NCI-H82 (cell line): ENCODE results near the gene OR2L13.
"Not testable (repeated sequence)": the region's sequence is repeated elsewhere in the genome, so short reads cannot be mapped to it uniquely, and the experiment has no call there.

ENCODE experiments used
- DNase-seq: peaks from one replicate; lab custom pipeline; 2025; lab: John Stamatoyannopoulos, UW

The OR2L13 gene, protein sequence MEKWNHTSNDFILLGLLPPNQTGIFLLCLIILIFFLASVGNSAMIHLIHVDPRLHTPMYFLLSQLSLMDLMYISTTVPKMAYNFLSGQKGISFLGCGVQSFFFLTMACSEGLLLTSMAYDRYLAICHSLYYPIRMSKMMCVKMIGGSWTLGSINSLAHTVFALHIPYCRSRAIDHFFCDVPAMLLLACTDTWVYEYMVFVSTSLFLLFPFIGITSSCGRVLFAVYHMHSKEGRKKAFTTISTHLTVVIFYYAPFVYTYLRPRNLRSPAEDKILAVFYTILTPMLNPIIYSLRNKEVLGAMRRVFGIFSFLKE

DNA sequence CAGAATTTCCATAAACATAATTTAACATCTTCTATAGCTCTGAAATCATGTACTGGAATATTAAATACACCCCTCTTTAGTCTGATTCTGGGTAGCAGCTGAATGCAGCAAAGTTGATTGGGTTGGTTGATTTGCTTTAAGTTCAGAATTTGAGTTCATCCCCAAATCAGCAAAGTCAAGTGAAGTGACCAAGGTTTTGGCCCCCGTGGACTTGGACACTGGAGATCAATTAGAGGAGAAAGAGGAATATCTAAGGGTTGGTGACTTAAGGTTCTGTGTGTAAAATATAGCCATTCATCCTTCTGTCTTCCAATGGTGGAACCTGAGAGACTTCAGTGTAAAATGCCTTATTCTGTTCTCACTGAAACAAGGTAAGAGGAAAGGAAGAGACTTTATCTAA, at the start of gene OR2L13:
Gene OR2L13 (plus strand): TSS at position 301 of the 400 bp plus-strand sequence. CDS start 4,192 bp downstream, outside the sequence.
- no peak for DNase-seq

DNA sequence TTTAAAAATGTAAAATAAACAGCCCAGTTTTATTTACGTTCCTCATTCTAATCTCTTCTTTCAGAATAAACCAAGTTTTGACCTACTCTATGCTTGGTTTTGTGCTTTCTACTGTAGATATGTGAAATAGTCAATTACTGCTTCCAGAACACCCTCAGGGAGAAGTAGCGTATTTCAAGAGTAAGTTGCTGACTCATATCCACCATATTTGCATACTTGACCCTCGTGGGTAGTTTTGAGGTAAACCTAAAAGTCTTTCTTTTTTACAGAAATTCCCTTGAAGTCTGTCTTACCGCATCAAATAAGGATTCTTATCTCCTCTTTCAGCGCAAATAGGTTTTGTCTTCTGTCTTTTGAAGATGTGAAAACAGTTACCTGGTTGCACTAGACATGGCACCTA, 49.8 kb upstream of the OR2L13 start:
- DNase-seq: no peak

DNA sequence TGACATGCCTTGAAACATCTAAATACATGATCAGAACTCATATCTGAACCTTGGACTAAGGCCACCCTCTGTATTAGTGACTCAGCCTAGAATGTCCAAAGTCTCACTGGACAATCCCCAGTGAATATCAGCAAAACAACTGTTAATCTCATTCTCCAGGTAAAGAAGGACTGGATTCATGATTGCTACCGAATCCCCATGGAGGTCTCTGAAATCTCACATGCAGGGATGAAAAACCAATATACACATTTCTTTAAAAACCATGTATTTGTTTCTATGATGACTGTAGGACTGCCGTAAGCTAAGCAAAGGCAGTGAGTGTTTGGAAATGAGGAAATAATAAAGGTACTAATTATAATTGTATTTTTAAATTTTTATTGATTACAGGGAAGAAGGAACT, 48.4 kb upstream of the OR2L13 start, which contains the start of gene OR2L3:
Gene OR2L3 (plus strand): TSS at position 301 of the 400 bp plus-strand sequence. CDS start 13,846 bp downstream, outside the sequence.
- DNase-seq: no peak

DNA sequence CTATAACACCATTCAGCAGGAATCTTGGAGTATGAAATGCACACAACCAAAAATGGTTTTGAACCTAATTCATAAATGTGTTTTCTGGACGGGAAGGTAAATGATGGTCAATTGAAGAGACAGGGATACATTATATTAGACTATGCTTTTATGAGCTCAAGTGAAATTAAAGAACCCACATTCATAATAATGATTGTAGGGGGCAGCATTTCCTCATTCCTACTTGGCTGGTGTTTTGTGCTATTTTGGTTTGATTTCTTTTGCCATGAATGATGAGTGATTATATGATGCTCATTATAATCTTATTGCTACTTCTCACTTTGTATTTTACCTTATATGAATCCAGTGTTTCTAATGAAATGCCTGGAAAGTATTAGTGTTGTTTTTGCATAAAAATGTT, 48.0 kb upstream of the OR2L13 start:
- no peak for DNase-seq

DNA sequence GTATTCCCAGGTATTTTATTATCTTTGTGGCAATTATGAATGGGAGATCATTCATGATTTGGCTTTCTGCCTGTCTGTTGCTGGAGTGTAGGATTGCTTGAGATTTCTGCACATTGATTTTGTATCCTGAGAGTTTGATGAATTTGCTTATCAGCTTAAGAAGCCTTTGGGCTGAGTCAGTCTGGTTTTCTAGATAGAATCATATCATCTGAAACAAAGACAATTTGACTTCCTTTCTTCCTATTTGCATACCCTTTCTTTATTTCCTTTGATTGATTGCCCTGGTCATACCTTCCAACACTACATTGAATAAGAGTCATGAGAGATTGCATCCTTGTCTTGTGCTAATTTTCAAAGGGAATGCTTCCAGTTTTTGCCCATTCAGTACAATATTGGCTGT, 40.3 kb upstream of the OR2L13 start:
- DNase-seq: no peak

DNA sequence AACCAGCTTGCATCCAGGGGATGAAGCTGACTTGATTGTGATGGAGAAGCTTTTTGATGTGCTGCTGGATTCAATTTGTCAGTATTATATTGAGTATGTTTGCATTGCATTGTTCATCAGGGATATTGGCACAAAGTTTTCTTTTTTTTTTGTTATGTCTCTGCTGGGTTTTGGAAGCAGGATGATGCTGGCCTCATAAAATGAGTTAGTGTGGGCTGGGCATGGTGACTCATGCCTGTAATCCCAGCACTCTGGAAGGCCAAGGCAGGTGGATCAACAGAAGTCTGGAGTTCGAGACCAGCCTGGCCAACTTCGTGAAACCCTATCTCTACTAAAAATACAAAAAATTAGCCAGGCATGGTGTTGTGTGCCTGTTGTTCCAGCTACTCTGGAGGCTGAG, 39.7 kb upstream of the OR2L13 start:
- DNase-seq: no peak

DNA sequence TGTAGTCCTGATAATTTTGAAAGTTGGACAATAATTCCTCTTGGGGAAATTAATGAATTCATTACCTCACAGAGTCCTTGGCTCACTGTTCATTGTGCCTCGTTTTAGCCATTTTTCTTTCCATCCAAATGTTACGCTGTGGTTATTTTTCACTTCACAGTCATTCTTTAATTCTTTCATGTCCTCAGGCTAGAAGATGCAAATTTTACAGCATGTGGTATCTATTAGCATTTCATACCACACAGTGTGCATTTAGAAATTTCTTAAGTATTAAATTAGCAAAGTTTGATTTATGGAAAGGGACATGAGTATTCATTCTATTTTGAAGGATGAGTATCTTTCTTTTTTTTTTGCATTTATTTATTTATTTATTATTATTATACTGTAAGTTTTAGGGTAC, 29.9 kb upstream of the OR2L13 start:
- no peak for DNase-seq

DNA sequence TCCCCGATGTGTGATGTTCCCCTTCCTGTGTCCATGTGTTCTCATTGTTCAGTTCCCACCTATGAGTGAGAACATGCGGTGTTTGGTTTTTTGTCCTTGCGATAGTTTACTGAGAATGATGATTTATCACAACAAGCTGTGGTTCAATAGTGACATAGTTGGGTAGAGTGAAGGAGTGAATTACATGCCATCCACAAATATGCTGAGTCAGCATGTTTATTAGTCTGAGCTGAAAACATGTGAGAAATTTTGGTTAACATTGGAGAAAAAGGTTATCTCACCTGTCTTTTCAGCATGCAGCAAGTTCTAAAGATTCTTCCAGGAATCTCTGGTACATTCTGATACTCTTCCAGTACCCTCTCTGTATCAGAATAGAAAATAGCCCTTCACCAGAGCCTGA, 29.4 kb upstream of the OR2L13 start:
- no peak for DNase-seq

DNA sequence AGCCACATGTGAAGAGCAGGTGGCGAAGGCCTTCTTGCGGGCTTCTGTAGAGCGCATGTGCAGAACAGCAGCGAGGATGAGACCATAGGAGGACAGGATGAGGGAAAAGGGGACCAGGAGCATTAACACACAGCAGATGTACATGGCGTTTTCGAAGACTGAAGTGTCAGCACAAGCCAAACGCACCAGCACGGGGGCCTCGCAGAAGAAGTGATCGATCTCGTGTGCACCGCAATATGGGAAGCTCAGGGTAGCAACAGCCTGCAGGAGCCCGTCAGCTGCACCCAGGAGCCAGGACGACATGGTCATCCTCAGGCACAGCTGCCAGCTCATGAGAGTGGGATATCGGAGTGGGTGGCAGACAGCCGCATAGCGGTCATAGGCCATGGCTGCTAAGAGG, 11.1 kb upstream of the OR2L13 start:
- not testable (repeated sequence) for DNase-seq

DNA sequence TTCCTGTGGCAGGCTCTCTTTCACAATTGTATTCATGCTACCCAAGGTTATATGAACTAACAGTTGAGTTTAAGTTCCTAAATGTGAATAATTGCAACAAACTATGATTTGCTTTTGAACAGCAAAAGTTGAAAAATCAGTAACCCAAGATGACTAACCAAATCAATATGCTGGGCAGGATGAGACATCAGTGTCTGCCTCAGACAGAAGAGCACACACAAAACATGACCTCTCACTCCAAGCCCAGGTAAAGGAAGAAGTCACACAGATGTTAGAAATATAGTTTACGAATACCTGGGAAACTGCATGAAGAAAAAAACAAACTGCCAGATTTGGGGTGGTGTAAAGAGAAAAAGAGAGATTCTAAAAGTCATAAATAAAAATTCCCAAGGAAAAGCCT, 3.5 kb downstream of the OR2L13 start:
- no peak for DNase-seq

DNA sequence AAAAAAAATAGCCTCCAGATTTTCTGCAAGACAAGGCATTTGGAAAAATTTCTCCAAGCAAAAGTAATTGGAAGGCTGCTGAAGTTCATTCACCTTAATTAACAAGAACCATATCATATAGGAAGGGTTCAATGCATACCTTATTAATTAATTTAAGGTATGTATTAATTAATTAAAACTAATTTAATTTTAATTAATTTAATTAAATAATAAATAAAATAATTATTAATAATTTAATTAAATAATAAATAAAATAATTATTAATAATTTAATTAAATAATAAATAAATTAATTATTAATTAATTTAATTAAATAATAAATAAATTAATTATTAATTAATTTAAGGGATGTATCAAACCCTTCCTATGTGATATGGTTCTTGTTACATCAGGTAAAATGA, 7.9 kb downstream of the OR2L13 start:
- no peak for DNase-seq

DNA sequence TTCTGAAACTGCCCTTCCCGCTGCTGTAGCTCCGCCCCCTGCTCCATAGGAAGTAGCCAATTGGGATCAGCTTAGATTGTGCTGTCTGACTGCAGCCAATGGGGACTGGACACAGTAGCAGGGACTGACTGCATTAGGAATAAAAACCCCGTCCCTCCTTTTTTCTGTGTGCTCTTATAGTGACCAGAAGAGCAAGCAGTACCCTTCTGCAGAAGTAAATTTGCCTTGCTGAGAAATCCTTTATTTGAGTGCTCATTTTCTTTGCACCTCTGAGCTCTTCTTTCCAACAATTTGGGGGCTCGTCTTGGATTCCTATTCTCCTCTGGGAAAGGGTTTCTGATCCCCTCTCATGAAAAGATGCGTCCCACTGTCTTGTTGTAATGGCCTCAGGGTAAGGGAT, 16.2 kb downstream of the OR2L13 start:
- DNase-seq: no peak

DNA sequence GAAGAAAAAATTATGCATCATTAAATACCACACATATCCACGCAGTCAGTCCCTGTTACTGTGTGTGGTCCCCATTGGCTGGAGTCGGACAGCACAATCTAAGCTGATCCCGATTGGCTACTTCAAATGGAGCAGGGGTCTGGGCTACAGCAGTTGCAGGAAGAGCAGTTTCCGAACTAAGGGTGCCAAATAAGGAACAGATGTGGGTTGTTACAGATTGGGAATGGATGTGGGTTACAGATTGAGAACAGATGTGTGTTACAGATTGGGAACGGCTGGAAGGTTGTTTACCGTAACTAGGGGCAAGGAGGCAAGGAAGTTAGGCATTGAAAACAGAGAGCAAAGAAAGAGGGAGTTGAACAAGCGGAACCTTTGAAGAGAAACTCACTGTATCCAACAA, 19.9 kb downstream of the OR2L13 start:
- DNase-seq: no peak

DNA sequence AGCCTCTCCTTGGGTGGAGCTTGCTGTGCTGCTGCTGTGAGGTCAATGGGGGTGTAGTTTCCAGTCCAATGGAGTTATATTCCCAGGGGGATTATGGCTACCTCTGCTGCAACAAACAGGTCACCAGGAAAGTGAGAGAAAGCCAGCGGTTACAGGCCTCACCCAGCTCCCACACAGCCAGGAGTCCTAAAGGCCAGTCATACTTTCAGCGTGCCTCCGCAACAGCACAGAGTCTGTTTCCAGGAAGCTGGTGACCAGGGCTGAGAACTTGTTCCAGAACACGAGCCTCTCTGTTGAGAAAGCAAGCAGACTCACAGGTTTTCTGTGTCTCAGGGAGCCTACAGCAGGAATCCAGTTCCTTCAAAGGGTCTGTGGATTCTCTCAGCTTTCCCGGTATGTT, 32.7 kb downstream of the OR2L13 start:
- no peak for DNase-seq

DNA sequence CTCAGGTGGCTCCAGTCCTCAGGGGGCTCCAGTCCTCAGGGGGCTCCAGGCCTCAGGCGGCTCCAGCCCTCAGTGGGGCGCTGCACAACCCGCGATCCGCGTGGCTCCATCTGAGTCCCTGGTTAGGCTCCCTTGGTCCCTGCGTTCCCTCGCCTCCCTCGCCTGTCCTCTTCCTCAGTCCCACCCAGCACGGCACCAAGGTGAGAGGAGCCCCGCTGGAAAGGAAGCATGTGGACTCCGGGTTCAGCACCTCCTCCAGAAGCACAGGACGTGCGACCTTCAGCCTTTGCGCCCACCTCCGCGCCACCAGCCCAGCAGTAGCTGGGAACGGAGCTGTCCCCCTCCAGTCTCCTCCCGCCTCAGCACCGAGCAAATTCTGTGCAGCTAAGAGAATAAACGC, 41.8 kb downstream of the OR2L13 start:
- no peak for DNase-seq

DNA sequence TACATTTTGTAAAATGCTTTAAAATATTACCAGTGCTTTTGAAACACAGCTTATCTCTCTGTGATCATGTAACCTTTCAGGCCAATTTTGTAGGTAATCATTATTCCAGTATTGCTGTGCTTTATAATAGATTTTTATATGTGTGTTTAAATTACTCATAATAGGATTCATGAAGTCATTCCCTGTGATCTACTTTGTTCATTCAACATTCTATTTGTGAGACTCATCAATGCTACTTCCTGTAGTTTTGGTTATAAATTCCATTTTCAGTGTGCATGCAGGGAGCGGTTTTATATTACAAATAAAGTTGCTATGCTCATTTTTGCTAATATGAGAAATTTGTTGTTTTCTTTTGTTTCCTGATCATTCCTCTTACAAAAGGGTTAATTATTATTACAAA, 45.9 kb downstream of the OR2L13 start:
- DNase-seq: no peak

DNA sequence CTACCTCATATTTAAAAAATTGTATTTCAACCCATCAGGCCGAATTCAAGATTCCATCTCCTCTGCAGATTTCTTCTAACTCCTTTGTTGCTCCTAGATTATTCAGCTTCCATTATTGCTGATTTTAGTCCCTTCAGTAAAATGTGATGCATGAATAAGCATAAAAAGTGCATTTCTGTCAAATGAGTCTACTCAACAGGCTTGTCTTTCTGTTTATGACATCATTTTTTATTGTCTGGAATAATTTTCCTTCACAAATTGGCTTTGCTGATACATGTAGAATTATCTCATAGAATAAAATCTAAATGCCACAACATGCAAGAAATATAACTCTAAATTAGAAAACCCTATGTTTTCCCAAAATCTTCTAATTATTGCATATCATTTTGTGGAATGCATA, 48.3 kb downstream of the OR2L13 start:
- no peak for DNase-seq

DNA sequence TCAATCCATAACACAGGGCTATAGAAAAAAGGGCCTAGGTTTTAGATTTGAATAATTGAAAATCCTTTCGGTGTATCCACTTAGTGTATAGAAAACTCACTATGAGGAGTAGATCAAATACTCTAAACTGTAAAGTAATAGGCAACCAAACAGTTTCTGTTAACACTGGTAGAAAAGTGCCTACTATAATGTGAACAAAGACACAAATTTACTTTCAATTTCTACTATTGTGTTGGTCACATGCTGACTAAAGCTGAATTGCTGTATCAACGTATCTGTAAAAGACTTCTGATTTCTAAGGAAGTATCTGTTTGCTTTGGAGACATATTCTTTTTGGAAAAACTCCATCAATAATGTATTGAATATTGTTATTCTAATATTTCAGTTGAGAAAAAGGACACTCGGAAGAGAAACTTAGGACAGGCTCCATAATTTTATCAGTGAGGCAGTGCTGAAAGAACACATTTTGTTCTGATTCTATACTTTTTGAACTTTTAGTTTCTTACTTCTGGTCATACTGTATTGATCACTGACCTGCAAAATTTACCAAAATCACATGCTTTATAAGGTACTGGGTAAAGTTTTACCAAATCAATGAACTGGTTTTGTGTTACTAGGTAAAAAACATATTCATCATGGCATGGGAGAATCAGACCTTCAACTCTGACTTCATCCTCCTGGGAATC, 49.7 kb downstream of the OR2L13 start, which contains the start of gene OR2M5:
Gene OR2M5 (plus strand): TSS at position 636 of the 686 bp plus-strand sequence. CDS start 0 bp downstream, at position 636.
- DNase-seq: no peak
